H1 (cell line): ENCODE results near the gene SLC35F1. TPM values are rescaled to one million over a fixed set of nuclear protein-coding genes. Genes with fewer than 3 reads are reported as not detected.

Experiments
- CTCF ChIA-PET: fragments of 300-600 bp; sonication (Branson Sonifier 250); formaldehyde crosslinking; loops from one replicate; lab custom pipeline; 2021; ENCODE audit not compliant: partially characterized antibody; lab: Charles Lee
- POLR2A ChIA-PET: fragments of 300-600 bp; sonication (Branson Sonifier 250); formaldehyde crosslinking; loops from one replicate; lab custom pipeline; 2021; ENCODE audit warnings: inconsistent platforms; ENCODE audit not compliant: partially characterized antibody; lab: Charles Lee
- DNase-seq, 2 experiments: peaks; one replicate each; pipeline versions ENCODE4 v3.0.0 to v3.0.0-alpha.2; 2010 to 2022; ENCODE audit warnings: low spot score in 2 of 2, low read depth in 1 of 2, mixed read lengths in 1 of 2
- FAIRE-seq: peaks from 2 replicates; lab custom pipeline; 2011; peaks lifted over from hg19 to GRCh38; lab: Jason Lieb, UNC
- H2AFZ ChIP-seq: 2 replicates; pipeline ENCODE4 v1.8.1; 2012; ENCODE audit warnings: low read length, inconsistent platforms
- H2AK5ac ChIP-seq: 2 replicates; pipeline ENCODE4 v1.6.1; 2013; ENCODE audit warnings: low read depth, low read length
- H2BK120ac ChIP-seq: replicated peaks from 2 replicates; pipeline ENCODE3; 2013; ENCODE audit warnings: low read depth, low read length, inconsistent platforms
- H2BK12ac ChIP-seq: 2 replicates; pipeline ENCODE4 v1.6.1; 2013; ENCODE audit warnings: low read depth, low read length
- H2BK15ac ChIP-seq: 2 replicates; pipeline ENCODE4 v1.6.1; 2013; ENCODE audit warnings: low read length
- H2BK20ac ChIP-seq: 2 replicates; pipeline ENCODE4 v1.6.1; 2013; ENCODE audit warnings: low read length
- H2BK5ac ChIP-seq: 2 replicates; pipeline ENCODE4 v1.6.1; 2013; ENCODE audit warnings: low read depth, low read length
- H3K14ac ChIP-seq: 2 replicates; pipeline ENCODE4 v1.6.1; 2013; ENCODE audit warnings: inconsistent platforms; ENCODE audit not compliant: insufficient read length
- H3K18ac ChIP-seq: 2 replicates; pipeline ENCODE4 v1.6.1; 2013; ENCODE audit warnings: low read length; ENCODE audit errors: extremely low read depth
- H3K23ac ChIP-seq: 2 replicates; pipeline ENCODE4 v1.6.1; 2013; ENCODE audit warnings: inconsistent platforms; ENCODE audit not compliant: insufficient read length
- H3K23me2 ChIP-seq: 2 replicates; pipeline ENCODE4 v1.6.1; 2013; ENCODE audit warnings: low read depth, low read length
- H3K27ac ChIP-seq: 2 replicates; pipeline ENCODE4 v1.6.1; 2011; ENCODE audit warnings: low read depth, low read length, inconsistent platforms
- H3K27me3 ChIP-seq, 4 experiments: replicated peaks in 1 of 4; 1 replicate in 1 of 4; 2 replicates in 3 of 4; pipeline versions ENCODE4 v1.6.1 to v1.8.1; 2011 to 2013; ENCODE audit warnings: low read length in 3 of 4, mild to moderate bottlenecking in 3 of 4, inconsistent platforms in 2 of 4, mixed read lengths in 2 of 4, moderate library complexity in 1 of 4; ENCODE audit not compliant: control insufficient read depth in 3 of 4, insufficient read depth in 3 of 4; ENCODE audit errors: extremely low read depth in 1 of 4
- H3K36me3 ChIP-seq, 4 experiments: 2 replicates each; pipeline versions ENCODE4 v1.6.1 to v1.8.1; 2011 to 2013; ENCODE audit warnings: mild to moderate bottlenecking in 4 of 4, low read length in 3 of 4, moderate library complexity in 2 of 4, control low read depth in 1 of 4, inconsistent platforms in 1 of 4; ENCODE audit not compliant: insufficient read depth in 4 of 4, control insufficient read depth in 2 of 4
- H3K4ac ChIP-seq: replicated peaks from 2 replicates; pipeline ENCODE3; 2013; ENCODE audit warnings: low read length, low read depth, mixed read lengths, inconsistent platforms; ENCODE audit not compliant: insufficient read length
- H3K4me1 ChIP-seq, 4 experiments: replicated peaks in 1 of 4; 1 replicate in 1 of 4; 2 replicates in 3 of 4; pipeline versions ENCODE4 v1.6.1 to v1.8.1; 2011 to 2013; ENCODE audit warnings: low read length in 3 of 4, inconsistent platforms in 2 of 4, mixed read lengths in 1 of 4; ENCODE audit not compliant: insufficient read depth in 4 of 4, control insufficient read depth in 3 of 4
- H3K4me2 ChIP-seq, 2 experiments: 2 replicates each; pipeline versions ENCODE4 v1.6.1 to v1.8.1; 2011 to 2013; ENCODE audit warnings: low read depth in 2 of 2, low read length in 2 of 2, control low read depth in 1 of 2, inconsistent platforms in 1 of 2, mild to moderate bottlenecking in 1 of 2; ENCODE audit not compliant: insufficient read depth in 1 of 2
- H3K4me3 ChIP-seq, 4 experiments: fragments of 200-600, 300-600 bp in 1 of 4; sonication (generic), shearing (Covaris generic), sonication (Bioruptor Twin) in 1 of 4; 2 replicates each; pipeline versions ENCODE4 v1.5.1 to v1.8.1; 2011 to 2016; ENCODE audit warnings: low read length in 4 of 4, low read depth in 3 of 4, control low read depth in 2 of 4, inconsistent platforms in 2 of 4, mild to moderate bottlenecking in 2 of 4, mixed read lengths in 1 of 4, moderate library complexity in 1 of 4; ENCODE audit not compliant: insufficient read depth in 2 of 4; ENCODE audit errors: extremely low read depth in 1 of 4
- H3K56ac ChIP-seq: replicated peaks from 2 replicates; pipeline ENCODE3; 2013; ENCODE audit warnings: low read depth, mild to moderate bottlenecking, mixed read lengths, low read length, inconsistent platforms; ENCODE audit not compliant: insufficient read length
- H3K79me1 ChIP-seq: 2 replicates; pipeline ENCODE4 v1.6.1; 2013; ENCODE audit warnings: low read depth, low read length, control low read depth
- H3K79me2 ChIP-seq, 2 experiments: 2 replicates each; pipeline versions ENCODE4 v1.6.1 to v1.8.1; 2012 to 2013; ENCODE audit warnings: low read length in 2 of 2, mild to moderate bottlenecking in 2 of 2, inconsistent platforms in 1 of 2; ENCODE audit not compliant: insufficient read depth in 2 of 2, control insufficient read depth in 1 of 2
- H3K9ac ChIP-seq, 4 experiments: replicated peaks in 1 of 4; 1 replicate in 1 of 4; 2 replicates in 3 of 4; pipeline versions ENCODE4 v1.6.1 to v1.8.1; 2011 to 2013; ENCODE audit warnings: low read depth in 3 of 4, low read length in 3 of 4, control low read depth in 2 of 4, mild to moderate bottlenecking in 2 of 4, moderate library complexity in 2 of 4, inconsistent platforms in 1 of 4; ENCODE audit errors: extremely low read depth in 1 of 4
- H3K9me3 ChIP-seq, 2 experiments: 2 replicates each; pipeline versions ENCODE4 v1.6.1 to v1.8.1; 2012 to 2013; ENCODE audit warnings: mild to moderate bottlenecking in 2 of 2, moderate library complexity in 2 of 2, control low read depth in 1 of 2, inconsistent platforms in 1 of 2, low read depth in 1 of 2, low read length in 1 of 2, mixed read lengths in 1 of 2; ENCODE audit not compliant: insufficient read depth in 2 of 2
- H4K20me1 ChIP-seq, 2 experiments: replicated peaks in 1 of 2; 2 replicates each; pipeline versions ENCODE3 to v1.8.1; 2011 to 2013; ENCODE audit warnings: inconsistent platforms in 2 of 2, low read length in 2 of 2, mild to moderate bottlenecking in 1 of 2; ENCODE audit not compliant: insufficient read depth in 2 of 2, control insufficient read depth in 1 of 2
- H4K5ac ChIP-seq: 2 replicates; pipeline ENCODE4 v1.6.1; 2013; ENCODE audit warnings: low read length, low read depth, mixed read lengths, inconsistent platforms; ENCODE audit not compliant: insufficient read length
- H4K8ac ChIP-seq: 2 replicates; pipeline ENCODE4 v1.8.0; 2013; ENCODE audit warnings: mild to moderate bottlenecking, moderate library complexity, low read length, inconsistent platforms; ENCODE audit not compliant: insufficient read depth; ENCODE audit errors: extremely low read depth
- H4K91ac ChIP-seq: replicated peaks from 2 replicates; pipeline ENCODE3; 2013; ENCODE audit warnings: low read length, mixed read lengths, inconsistent platforms; ENCODE audit not compliant: insufficient read length
- CHD2 ChIP-seq: IDR thresholded peaks from 2 replicates; pipeline ENCODE4 v1.6.1; 2012; ENCODE audit warnings: low read length, improper control_type of control experiment
- CREB1 ChIP-seq: IDR thresholded peaks from 2 replicates; pipeline ENCODE4 v1.6.1; 2012; ENCODE audit warnings: inconsistent platforms
- RXRA ChIP-seq: IDR thresholded peaks from 2 replicates; pipeline ENCODE4 v1.6.1; 2011; ENCODE audit warnings: low read depth, mild to moderate bottlenecking, low read length, moderate library complexity; ENCODE audit not compliant: insufficient read depth
- WGBS, 2 experiments: shearing (Covaris generic) in 1 of 2; methylation state at CpG; one replicate each; pipeline versions ENCODE4 v1.1.6 to v1.1.7; 2013 to 2015; ENCODE audit warnings: low lambda C conversion rate in 2 of 2, mixed read lengths in 2 of 2, inconsistent platforms in 1 of 2, low coverage in 1 of 2, missing lambda C conversion rate in 1 of 2; ENCODE audit not compliant: insufficient replicate concordance in 2 of 2, insufficient coverage in 1 of 2, insufficient read length in 1 of 2; ENCODE audit errors: extremely low coverage in 1 of 2, missing lambda C conversion rate in 1 of 2; 5-methylcytosine and 5-hydroxymethylcytosine counted together
- polyA plus RNA-seq, 7 experiments: library from polyadenylated mRNA; depleted of rRNA in 3 of 7; stranded (reverse) in 5 of 7; unstranded in 2 of 7; fragments of >200 nt in 5 of 7; fragments of 200-250 nt in 2 of 7; gene quantifications; 1 replicate in 5 of 7; 2 replicates in 1 of 7; 4 replicates in 1 of 7; pipeline versions ENCODE4 v1.2.1 to v1.2.3, GENCODE V29; 2011 to 2013; ENCODE audit warnings: missing spikeins in 2 of 7, mixed read lengths in 2 of 7
- total RNA-seq: library from RNA; stranded (reverse); fragmentation: NEBNext Ultra II Directional; extraction: Animal tissue kit (Norgen Biotek cat#: 25700); gene quantifications from 2 replicates; pipeline ENCODE4 v1.2.1, GENCODE V29; 2021

SLC35F1 gene
- total and polyA plus RNA-seq, 2 of the 8 experiments (the other 6 are each of a cell fraction or from before 2014, with no cell fraction given) = 7.0 to 10.0 TPM

GRCh38 chr6:118215269-118215668 is 308.2 kb downstream of the SLC35F1 start:
- Histone ChIP-seq H2BK15ac (no peak overlapping the region), H2BK120ac (no peak overlapping the region), H2BK12ac (no peak overlapping the region), H3K4me3 (no peak overlapping the region), H3K27me3 (no peaks in the 10 kb centered on the region), H3K4me2 (no peak overlapping the region), H3K4ac (no peak overlapping the region), H4K8ac (no peak overlapping the region), H3K18ac (no peak overlapping the region), H4K91ac (no peak overlapping the region), H3K14ac (no peak overlapping the region), H3K56ac (no peak overlapping the region), H4K5ac (no peak overlapping the region), H3K36me3 (no peaks in the 10 kb centered on the region), H2AFZ (no peak overlapping the region), H3K27ac (no peak overlapping the region), H3K9me3 (no peaks in the 10 kb centered on the region), H3K79me1 (no peaks in the 10 kb centered on the region), H3K79me2 (no peaks in the 10 kb centered on the region), H2BK20ac (no peak overlapping the region), H3K23me2 (no peaks in the 10 kb centered on the region), H3K4me1 (no peaks in the 10 kb centered on the region; a peak in 1 of 7 replicates), H2BK5ac (no peak overlapping the region), H2AK5ac (no peak overlapping the region), H3K23ac (no peak overlapping the region), H4K20me1 (no peaks in the 10 kb centered on the region), H3K9ac (no peak overlapping the region)
- WGBS, 2 experiments = 95% methylated on average over 5 of the region's 5 CpGs; no CpG with 5 or more reads in 1 of the 2 experiments
- FAIRE-seq (no peak), DNase-seq (no peak)
- ChIA-PET CTCF (no interaction called here), POLR2A (no interaction called here)
- TF ChIP-seq RXRA (no peak), CHD2 (no peak), CREB1 (no peak)
